Psoas muscle (tissue), 8 donors: ENCODE results near the gene CYP24A1. TPM values are rescaled to one million over a fixed set of nuclear protein-coding genes. Genes with fewer than 3 reads are reported as not detected.
A peak's percentile ranks its signal among the peaks of the same experiment; 100 is the strongest.

Experiments used
- ATAC-seq, 4 donors: fragments of 200-7000 bp; cut with Tn5 transposase; one replicate each; pipeline ENCODE4 v1.9.1; 2020; ENCODE audit warnings: moderate library complexity in 3 of 4, mild to moderate bottlenecking in 2 of 4
- DNase-seq, 2 donors: peaks; one replicate each; pipeline ENCODE4 v3.0.0-alpha.2; 2020
- H3K27ac ChIP-seq: fragments of 200-600 bp; one replicate; pipeline ENCODE4 v1.8.0; 2022
- H3K27me3 ChIP-seq, 3 donors: fragments of 200-600 bp in 1 of 3; one replicate each; pipeline versions ENCODE4 v1.6.1 to v1.8.0; 2013 to 2022; ENCODE audit warnings: low read length in 2 of 3, mild to moderate bottlenecking in 2 of 3, moderate library complexity in 1 of 3; ENCODE audit not compliant: insufficient read depth in 3 of 3
- H3K36me3 ChIP-seq, 2 donors: fragments of 200-600 bp in 1 of 2; one replicate each; pipeline versions ENCODE4 v1.6.1 to v1.8.0; 2013 to 2022; ENCODE audit warnings: low read depth in 1 of 2, mild to moderate bottlenecking in 1 of 2, moderate library complexity in 1 of 2; ENCODE audit not compliant: insufficient read depth in 1 of 2
- H3K4me1 ChIP-seq: fragments of 200-600 bp; one replicate; pipeline ENCODE4 v1.8.0; 2022
- H3K4me3 ChIP-seq: fragments of 200-600 bp; one replicate; pipeline ENCODE4 v1.8.0; 2022; ENCODE audit warnings: mild to moderate bottlenecking
- H3K9me3 ChIP-seq: fragments of 200-600 bp; one replicate; pipeline ENCODE4 v1.8.0; 2022
- CTCF ChIP-seq: fragments of 200-600 bp; IDR thresholded peaks from one replicate; pipeline ENCODE4 v1.8.0; 2022; ENCODE audit warnings: antibody characterized with exemption
- WGBS, 3 donors: extraction: QIAGEN DNeasy Blood & Tissue Kit; methylation state at CpG; one replicate each; pipeline versions ENCODE4 v1.1.6 to v1.1.7; 2013; 5-methylcytosine and 5-hydroxymethylcytosine counted together
- intact Hi-C, 2 donors: fragments of 100-400 bp; cut with DNase I; formaldehyde crosslinking; loops; one replicate each; pipeline versions ENCODE4 v1.11.0 to v1.14.2; 2022
- polyA plus RNA-seq, 3 donors: library from polyadenylated mRNA; stranded (reverse); fragments of 200-250 nt; gene quantifications; one replicate each; pipeline ENCODE4 v1.2.3, GENCODE V29; 2013
- total RNA-seq, 4 donors: library from RNA; stranded (reverse); fragmentation: NEBNext Ultra II Directional in 2 of 4; extraction: Animal tissue kit (Norgen Biotek cat#: 25700) in 2 of 4; gene quantifications; one replicate each; pipeline versions ENCODE4 v1.2.1 to v1.2.4, GENCODE V29; 2021 to 2023
- donor health status: healthy with polysubstance abuse.
- donor health status: DM: no; HTN: no; CAD: no; lungs with moderate emphysema.
- donor health status: Bipolar disorder and iron deficiency.
- donor health status: healthy.
- donor health status: DM: yes; HTN: yes; CAD: no.
- donor health status: DM: no; HTN: no; CAD: no.
- donor health status: DM: no; HTN: no; CAD: no.
- donor health status: DM: yes; HTN: yes; CAD: no.

Gene CYP24A1
- total and polyA plus RNA-seq, 7 donors = 0.03 TPM; not detected in 6

DNA sequence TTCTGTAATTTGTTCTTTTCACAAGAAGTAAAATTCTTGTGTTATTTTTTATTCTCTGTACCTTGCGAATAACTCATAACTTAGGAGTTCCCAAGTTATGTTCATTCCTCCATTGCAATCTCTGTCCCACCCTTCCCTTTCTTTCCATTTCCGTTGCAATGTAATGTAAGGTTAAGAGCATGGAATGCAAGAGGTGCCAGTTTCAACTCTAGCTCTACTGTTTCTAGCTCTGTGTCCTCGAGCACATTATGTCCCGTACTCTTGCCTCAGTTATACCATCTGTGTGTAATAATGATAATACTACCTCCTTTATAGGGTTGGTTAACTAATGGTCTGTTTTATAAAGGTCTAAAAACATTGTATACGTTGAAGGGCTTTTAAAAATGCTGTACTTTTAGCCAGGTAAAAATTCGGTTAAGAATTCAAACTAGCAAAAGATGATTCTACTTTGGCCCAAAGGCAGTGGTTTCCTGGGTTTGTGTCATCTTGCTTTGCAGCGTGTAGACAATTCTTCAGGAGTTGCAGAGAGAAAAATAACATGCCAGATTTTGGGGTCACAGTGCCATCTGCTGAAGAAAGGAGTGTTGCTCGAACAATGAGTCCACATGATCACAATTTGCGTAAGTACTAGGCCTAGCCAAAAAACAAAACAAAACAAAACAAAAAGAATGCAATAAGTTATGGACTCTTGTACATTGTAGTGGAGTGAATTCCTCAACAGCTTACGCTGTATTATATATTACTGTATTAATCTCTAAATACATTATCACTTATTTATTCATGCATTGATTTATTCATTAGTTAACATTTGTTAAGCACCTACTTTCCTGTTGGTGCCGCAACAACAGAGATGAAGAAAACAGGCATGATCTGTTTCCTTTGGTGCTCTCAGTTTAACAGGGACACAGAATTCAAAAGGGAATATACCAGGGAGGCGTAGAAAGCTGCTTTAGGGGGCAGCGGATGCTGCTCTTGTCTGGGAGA lies 24.1 kb upstream of the CYP24A1 start:
- intact Hi-C loops = loop anchor here in 1 of 2 donors (2.0 kb wide), 1 partner anchor 97 kb away; no protein-coding TSS in a partner anchor

GRCh38 chr20:54195483-54196472 lies 22.0 kb upstream of the CYP24A1 start:
- Histone ChIP-seq H3K4me1 (no peaks in the 10 kb centered on the region), H3K9me3 (no peaks in the 10 kb centered on the region), H3K27me3 (no peaks in the 10 kb centered on the region), H3K36me3 (no peaks in the 10 kb centered on the region), H3K27ac (no peak overlapping the region), H3K4me3 (no peak overlapping the region)
- TF ChIP-seq CTCF = no peak
- ATAC-seq = no peak
- 74 to 80% (median 78%) methylated on average over 13 of the region's 13 CpGs for WGBS, 3 donors
- intact Hi-C loops = no loop called here
- no peak for DNase-seq

More for the DNA sequence above, 24.1 kb upstream of the CYP24A1 start:
- no peaks in the 10 kb centered on the region for H3K4me1 ChIP-seq
- no peak overlapping the region for H3K4me3 ChIP-seq
- no peak for TF ChIP-seq CTCF
- DNase-seq = no peak
- ATAC-seq = no peak
- WGBS, 3 donors = 77 to 84% (median 79%) methylated on average over 13 of the region's 13 CpGs
- H3K9me3 ChIP-seq = no peaks in the 10 kb centered on the region
- no peaks in the 10 kb centered on the region for H3K27me3 ChIP-seq
- no peaks in the 10 kb centered on the region for H3K36me3 ChIP-seq
- H3K27ac ChIP-seq = no peak overlapping the region

DNA sequence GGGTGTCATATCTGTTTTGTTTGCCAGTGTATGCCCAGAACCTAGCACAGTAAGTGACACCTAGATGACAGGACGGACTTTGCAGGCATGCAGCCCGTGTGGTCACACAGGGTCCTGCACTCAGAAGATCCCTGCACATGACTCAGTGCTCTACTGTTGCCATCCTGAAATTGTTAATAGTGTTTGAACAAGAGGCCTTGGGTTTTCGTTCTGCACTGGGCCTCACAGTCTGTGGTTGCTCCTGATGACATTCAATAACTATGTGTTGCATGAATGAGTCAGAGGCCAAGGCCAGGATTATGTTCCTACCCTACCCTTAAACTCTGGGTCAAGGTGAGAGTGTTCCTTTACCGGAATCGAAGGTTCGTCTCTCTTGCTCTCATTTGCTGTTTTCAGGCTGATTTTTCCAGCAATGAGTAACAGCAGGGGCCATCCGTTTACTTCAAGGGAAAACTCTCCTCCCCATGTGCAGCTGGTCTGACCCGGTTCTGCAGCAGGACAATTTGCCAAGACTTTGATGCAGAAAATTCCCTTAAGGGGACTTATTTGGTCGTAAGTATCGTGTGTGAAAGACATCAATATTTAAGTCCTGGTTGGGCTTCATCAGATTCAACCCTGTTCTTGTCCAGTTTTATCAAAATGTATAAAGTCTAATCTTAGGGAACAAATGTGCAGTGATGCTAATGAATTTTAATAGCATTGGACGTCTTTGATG lies 21.1 kb upstream of the CYP24A1 start:
- 45 to 62% (median 45%) methylated on average over 11 of the region's 11 CpGs for WGBS, 3 donors
- intact Hi-C loops = no loop called here
- H3K4me3 ChIP-seq = no peak overlapping the region
- no peak overlapping the region for H3K27ac ChIP-seq
- H3K9me3 ChIP-seq = no peaks in the 10 kb centered on the region
- ATAC-seq (peak in 1 of 4 donors; percentile 23), DNase-seq (no peak)
- no peak for TF ChIP-seq CTCF
- H3K36me3 ChIP-seq = no peaks in the 10 kb centered on the region
- H3K27me3 ChIP-seq = no peaks in the 10 kb centered on the region
- H3K4me1 ChIP-seq = no peaks in the 10 kb centered on the region

DNA sequence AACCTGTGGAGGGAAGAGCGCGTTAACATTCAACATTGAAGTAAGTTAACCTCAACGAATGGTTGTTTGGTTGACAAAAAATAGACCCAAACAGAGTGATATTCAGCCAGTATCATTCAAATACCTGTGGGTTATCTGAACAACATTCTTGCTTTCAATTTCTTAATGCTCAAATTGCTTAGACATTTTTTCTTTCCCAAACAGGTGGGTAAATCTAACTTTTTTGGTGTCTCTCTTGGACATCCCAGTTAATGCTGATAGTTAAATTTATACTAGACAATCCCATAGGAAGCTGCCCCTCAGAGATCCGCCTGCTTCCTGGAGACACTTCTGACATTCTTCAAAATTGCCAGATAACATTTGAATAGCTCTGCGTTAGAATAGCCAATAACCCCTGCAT lies 20.0 kb upstream of the CYP24A1 start:
- 71 to 81% (median 74%) methylated on average over 5 of the region's 5 CpGs for WGBS, 3 donors
- Histone ChIP-seq H3K4me1 (no peaks in the 10 kb centered on the region), H3K4me3 (no peak overlapping the region), H3K9me3 (no peaks in the 10 kb centered on the region), H3K27ac (no peak overlapping the region), H3K36me3 (no peaks in the 10 kb centered on the region), H3K27me3 (no peaks in the 10 kb centered on the region)
- no peak for TF ChIP-seq CTCF
- DNase-seq (no peak), ATAC-seq (no peak)
- intact Hi-C loops = no loop called here
